Esophagus squamous epithelium (tissue), 5 donors: ENCODE data around the gene ZNF518A. TPM values are rescaled to one million over a fixed set of nuclear protein-coding genes. Genes with fewer than 3 reads are reported as not detected.

Source experiments
- DNase-seq: peaks from one replicate; lab custom pipeline; 2025; lab: John Stamatoyannopoulos, UW
- H3K27ac ChIP-seq, 4 donors: fragments of 200-600 bp; sonication (generic); one replicate each; pipeline ENCODE4 v1.5.1; 2016 to 2019; ENCODE audit warnings: mild to moderate bottlenecking in 1 of 4
- H3K27me3 ChIP-seq, 4 donors: fragments of 200-600 bp; sonication (generic); 1 replicate in 3 of 4; 2 replicates in 1 of 4; pipeline versions ENCODE4 v1.5.1 to v1.6.0; 2017 to 2021; ENCODE audit warnings: antibody characterized with exemption in 1 of 4
- H3K36me3 ChIP-seq, 3 donors: fragments of 200-600 bp; sonication (generic); one replicate each; pipeline ENCODE4 v1.5.1; 2016 to 2019
- H3K4me1 ChIP-seq, 3 donors: fragments of 200-600 bp; sonication (generic); one replicate each; pipeline ENCODE4 v1.5.1; 2017 to 2019
- H3K4me3 ChIP-seq, 4 donors: fragments of 200-600 bp; sonication (generic); 1 replicate in 3 of 4; 2 replicates in 1 of 4; pipeline ENCODE4 v1.5.1; 2016 to 2019; ENCODE audit warnings: mild to moderate bottlenecking in 2 of 4, moderate library complexity in 1 of 4
- H3K9me3 ChIP-seq, 3 donors: fragments of 200-600 bp; sonication (generic); one replicate each; pipeline ENCODE4 v1.5.1; 2016 to 2019
- CTCF ChIP-seq, 6 experiments: fragments of 450-650 bp in 4 of 6; fragments of 200-600 bp in 2 of 6; sonication (generic) in 2 of 6; IDR thresholded peaks; one replicate each; pipeline ENCODE4 v1.5.1; 2016 to 2019; ENCODE audit warnings: antibody characterized with exemption in 6 of 6, mild to moderate bottlenecking in 4 of 6, moderate library complexity in 4 of 6
- POLR2A ChIP-seq, 4 donors: fragments of 450-650 bp; IDR thresholded peaks; one replicate each; pipeline ENCODE4 v1.6.1; 2017; ENCODE audit warnings: antibody characterized with exemption in 4 of 4, mild to moderate bottlenecking in 4 of 4, moderate library complexity in 3 of 4
- WGBS, 2 donors: methylation state at CpG; one replicate each; pipeline ENCODE4 v1.1.5; 2018; 5-methylcytosine and 5-hydroxymethylcytosine counted together
- intact Hi-C: fragments of 100-400 bp; cut with DNase I; formaldehyde crosslinking; loops from one replicate; pipeline ENCODE4 v1.15.0; 2022
- total RNA-seq, 4 donors: library from RNA; depleted of rRNA; stranded (reverse); fragments of >200 nt; gene quantifications; one replicate each; pipeline ENCODE4 v1.1.0, GENCODE V29; 2016
- donor health status: DM: yes; HTN: yes; CAD: no.

Gene ZNF518A
- total RNA-seq = 10 to 100 TPM in 2 of 4 donors, 1 to 10 TPM in 2; 8.3 to 16.4 (median 12.1) TPM

GRCh38 chr10:96129387-96130325 is at the start of gene ZNF518A:
Gene ZNF518A (plus strand): TSS chr10:96130297. CDS start chr10:96156323, 26,026 bp downstream.
- 16 to 22% methylated on average over 20 to 23 of the region's 48 CpGs for WGBS, 2 donors
- intact Hi-C loops = loop anchor here (5.0 kb wide), 1 partner anchor 37 kb away; no protein-coding TSS in a partner anchor
- TF ChIP-seq CTCF (IDR thresholded peaks at IDR 0.05) = peak in 1 of 6 experiments; percentile 4
- peak in 2 of 4 donors; percentile 27 to 38 for TF ChIP-seq POLR2A (IDR thresholded peaks at IDR 0.05)

GRCh38 chr10:96082153-96082552 is 47.9 kb upstream of the ZNF518A start:
- intact Hi-C loops = no loop called here
- TF ChIP-seq CTCF (IDR thresholded peaks at IDR 0.05) (no peak), POLR2A (IDR thresholded peaks at IDR 0.05) (no peak)
- Histone ChIP-seq H3K9me3 (no peaks in the 10 kb centered on the region), H3K27ac (no peak overlapping the region), H3K27me3 (no peaks in the 10 kb centered on the region), H3K4me3 (no peak overlapping the region), H3K36me3 (peaks cover 0 to 13% (median 0%) of the 10 kb centered on the region in 3 donors), H3K4me1 (no peaks in the 10 kb centered on the region)
- 71 to 89% methylated on average over 2 of the region's 2 CpGs for WGBS, 2 donors
- no peak for DNase-seq

More at GRCh38 chr10:96129387-96130325, at the start of gene ZNF518A:
- Histone ChIP-seq H3K4me1 (peaks cover 0 to 19% (median 7%) of the 10 kb centered on the region in 3 donors), H3K27ac (peak within 1 kb of the TSS; percentile 93 to 98 (median 97)), H3K27me3 (peaks cover 0 to 46% (median 3%) of the 10 kb centered on the region in 4 donors), H3K4me3 (peak within 1 kb of the TSS; percentile 58 to 87 (median 80)), H3K36me3 (peaks cover 0 to 22% (median 11%) of the 10 kb centered on the region in 3 donors), H3K9me3 (no peaks in the 10 kb centered on the region)
- DNase-seq = peak; percentile 76

- Histone ChIP-seq H3K4me1 (no peaks in the 10 kb centered on the region), H3K36me3 (peaks cover 0 to 13% (median 0%) of the 10 kb centered on the region in 3 donors), H3K27me3 (no peaks in the 10 kb centered on the region), H3K9me3 (no peaks in the 10 kb centered on the region), H3K27ac (no peak overlapping the region), H3K4me3 (no peak overlapping the region)
- TF ChIP-seq POLR2A (IDR thresholded peaks at IDR 0.05) (no peak), CTCF (IDR thresholded peaks at IDR 0.05) (no peak)
- 69 to 70% methylated on average over 1 of the region's 1 CpG for WGBS, 2 donors
- DNase-seq = no peak
- intact Hi-C loops = no loop called here
Measured at GRCh38 chr10:96082748-96083147, 47.3 kb upstream of the ZNF518A start.

- no peak for DNase-seq
- H3K27ac ChIP-seq = peak overlapping the region in 2 of 4 donors; percentile 93 to 95
- WGBS, 2 donors = 76 to 85% methylated on average over 2 of the region's 2 CpGs
Measured at GRCh38 chr10:96089116-96089515, 41.0 kb upstream of the ZNF518A start.

More at GRCh38 chr10:96089116-96089515, 41.0 kb upstream of the ZNF518A start:
- Histone ChIP-seq H3K4me3 (peak overlapping the region; percentile 53 to 85 (median 73)), H3K9me3 (peaks cover 0 to 5% (median 4%) of the 10 kb centered on the region in 3 donors), H3K36me3 (peaks cover 0 to 3% (median 0%) of the 10 kb centered on the region in 3 donors), H3K27me3 (peaks cover 0 to 29% (median 2%) of the 10 kb centered on the region in 4 donors), H3K4me1 (peaks cover 0 to 12% (median 0%) of the 10 kb centered on the region in 3 donors)
- intact Hi-C loops = no loop called here
- TF ChIP-seq CTCF (IDR thresholded peaks at IDR 0.05) (no peak), POLR2A (IDR thresholded peaks at IDR 0.05) (no peak)
